DND-41 (cell line): ENCODE data around the gene PLAC8.

Experiments
- CTCF ChIP-seq: IDR thresholded peaks from 2 replicates; pipeline ENCODE4 v1.5.1; 2012; ENCODE audit warnings: borderline replicate concordance, low read length, moderate library complexity, mild to moderate bottlenecking; ENCODE audit not compliant: poor library complexity, severe bottlenecking; ENCODE audit errors: extremely low read depth
- EZH2 ChIP-seq: IDR thresholded peaks from 3 replicates; pipeline ENCODE4 v1.6.1; 2012; ENCODE audit warnings: borderline replicate concordance, low read depth, mild to moderate bottlenecking, moderate library complexity, low read length, inconsistent platforms; ENCODE audit not compliant: severe bottlenecking

- TF ChIP-seq CTCF: no peak
- TF ChIP-seq EZH2: no peak
These were observed 24.9 kb downstream of the PLAC8 start for GRCh38 chr4:83089410-83090157.
